Measurements from ENCODE around the gene PRR5. TPM values are rescaled to one million over a fixed set of nuclear protein-coding genes. Genes with fewer than 3 reads are reported as not detected.

Gene PRR5
- total RNA-seq, 1 donor from 2014 or later = 12.4 TPM

DNA sequence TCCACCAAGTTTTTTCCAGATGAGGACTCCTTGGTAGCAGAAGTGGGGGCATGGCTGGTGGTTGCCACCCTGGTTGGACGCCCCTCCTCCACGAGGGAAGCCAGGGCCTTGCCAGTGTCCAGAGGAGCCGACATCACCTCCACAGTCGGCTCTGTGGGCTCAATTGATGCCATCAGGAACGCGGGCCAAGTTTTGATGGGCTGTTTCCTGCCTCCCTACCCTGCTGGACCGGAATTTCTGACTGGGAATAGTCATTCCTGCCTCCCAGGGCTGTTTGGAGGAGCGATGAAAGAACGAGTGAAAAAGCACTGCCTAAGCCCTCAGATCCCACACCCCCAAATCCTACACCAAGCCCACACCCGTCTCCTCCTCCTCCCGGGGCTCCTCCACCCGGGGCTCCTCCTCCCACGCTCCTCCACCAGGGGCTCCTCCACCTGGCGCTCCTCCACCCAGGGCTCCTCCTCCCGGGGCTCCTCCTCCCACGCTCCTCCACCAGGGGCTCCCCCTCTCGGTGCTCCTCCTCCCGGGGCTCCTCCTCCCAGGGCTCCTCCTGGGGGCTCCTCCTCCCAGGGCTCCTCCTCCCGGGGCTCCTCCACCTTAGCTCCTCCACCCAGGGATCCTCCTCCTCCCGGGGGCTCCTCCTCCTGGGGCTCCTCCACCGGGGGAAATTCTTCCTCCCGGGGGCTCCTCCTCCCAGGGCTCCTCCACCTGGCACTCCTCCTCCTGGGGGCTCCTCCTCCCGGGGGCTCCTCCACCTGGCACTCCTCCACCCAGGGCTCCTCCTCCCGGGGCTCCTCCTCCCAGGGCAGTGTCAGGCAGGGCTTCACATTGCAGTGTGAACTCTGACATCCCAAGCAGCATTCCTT is 10.0 kb upstream of the PRR5 start:
- no peak for DNase-seq (ENCODE audit: low read depth)

DNA sequence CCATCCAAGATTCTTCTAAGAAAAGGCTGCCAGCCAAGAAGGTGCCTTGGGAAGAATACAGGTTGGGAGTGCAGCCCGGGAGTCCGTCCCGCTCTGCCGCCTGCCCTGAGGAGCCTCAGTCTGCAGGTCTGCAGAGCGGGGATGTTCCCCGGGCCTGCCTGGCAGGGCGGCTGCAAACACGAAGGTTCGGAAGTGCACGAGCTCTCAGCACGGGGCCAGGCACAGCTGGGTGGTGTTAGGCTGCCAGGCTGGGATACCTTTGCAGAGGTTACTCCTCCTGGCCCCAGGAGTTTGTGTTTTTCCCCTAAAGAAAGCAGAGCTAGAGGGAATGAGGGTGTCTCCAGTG is 9.4 kb upstream of the PRR5 start:
- peak; percentile 26 for DNase-seq (ENCODE audit: low read depth)

DNA sequence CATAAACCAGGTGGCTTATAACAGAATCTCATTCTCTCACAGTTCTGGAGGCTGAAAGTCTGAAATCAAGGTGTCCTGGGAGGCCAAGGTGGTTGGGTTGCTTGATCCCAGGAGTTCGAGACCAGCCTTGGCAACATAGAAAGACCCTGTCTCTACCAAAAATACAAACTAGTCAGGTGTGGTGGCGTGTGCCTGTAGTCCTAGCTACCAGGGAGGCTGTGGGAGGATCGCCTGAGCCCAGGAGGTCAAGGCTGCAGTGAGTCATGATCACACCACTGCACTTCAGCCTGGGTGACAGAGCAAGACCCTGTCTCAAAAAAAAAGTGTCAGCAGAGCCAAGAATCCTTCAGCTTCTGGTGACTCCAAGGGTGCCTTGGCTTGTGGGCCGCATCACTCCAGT is 8.9 kb upstream of the PRR5 start:
- DNase-seq (ENCODE audit: low read depth) = no peak

DNA sequence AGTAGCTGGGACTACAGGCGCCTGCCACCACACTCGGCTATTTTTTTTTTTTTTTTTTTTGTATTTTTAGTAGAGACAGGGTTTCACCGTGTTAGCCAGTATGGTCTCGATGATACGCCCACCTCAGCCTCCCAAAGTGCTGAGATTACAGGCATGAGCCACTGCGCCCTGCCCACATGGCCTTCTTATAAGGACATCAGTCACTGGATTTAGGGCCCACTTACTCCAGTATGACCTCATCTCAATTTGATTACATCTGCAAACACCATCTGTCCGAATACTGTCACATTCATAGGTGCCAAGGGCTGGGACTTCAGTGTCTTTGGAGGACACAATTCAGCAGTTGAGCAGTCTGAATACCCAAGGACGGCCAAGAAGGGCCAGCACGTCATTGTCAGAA is 8.2 kb upstream of the PRR5 start:
- DNase-seq (ENCODE audit: low read depth) = no peak

DNA sequence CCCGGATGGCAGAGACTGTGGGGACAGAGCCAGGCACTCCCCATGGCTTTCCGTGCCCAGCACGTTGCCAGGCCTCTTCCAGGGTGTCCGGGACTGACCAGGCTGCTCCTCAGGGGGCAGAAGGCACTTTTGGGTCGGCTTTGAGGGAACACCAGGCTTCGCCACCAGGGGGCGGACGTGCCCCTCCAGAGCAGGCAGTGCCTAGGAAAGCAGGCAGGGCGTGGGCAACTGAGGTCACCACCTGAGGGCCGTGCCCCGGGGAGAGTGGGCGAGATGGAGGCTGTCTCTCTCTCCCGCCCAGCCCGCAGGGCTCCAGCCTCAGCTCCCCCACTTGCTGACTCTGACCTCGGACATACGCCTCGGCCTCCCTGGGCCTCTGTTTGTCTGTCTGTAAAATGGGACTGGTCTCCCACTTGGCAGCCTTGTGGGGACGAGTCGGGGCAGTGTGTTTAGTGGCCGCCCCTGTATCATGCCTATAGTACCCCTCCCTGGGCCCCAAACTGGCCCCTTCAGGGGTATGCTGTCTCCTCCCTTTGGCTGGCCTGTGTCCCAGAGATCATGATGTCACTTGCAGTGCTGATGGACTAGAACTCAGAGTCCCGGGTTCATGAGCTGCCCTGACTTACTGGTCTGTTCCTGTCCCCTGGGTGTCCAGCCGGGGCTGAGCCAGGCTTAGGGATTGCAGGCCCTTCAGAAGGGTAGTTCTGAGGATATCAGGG is 4.4 kb upstream of the PRR5 start:
- peak; percentile 39 for DNase-seq (ENCODE audit: low read depth)

DNA sequence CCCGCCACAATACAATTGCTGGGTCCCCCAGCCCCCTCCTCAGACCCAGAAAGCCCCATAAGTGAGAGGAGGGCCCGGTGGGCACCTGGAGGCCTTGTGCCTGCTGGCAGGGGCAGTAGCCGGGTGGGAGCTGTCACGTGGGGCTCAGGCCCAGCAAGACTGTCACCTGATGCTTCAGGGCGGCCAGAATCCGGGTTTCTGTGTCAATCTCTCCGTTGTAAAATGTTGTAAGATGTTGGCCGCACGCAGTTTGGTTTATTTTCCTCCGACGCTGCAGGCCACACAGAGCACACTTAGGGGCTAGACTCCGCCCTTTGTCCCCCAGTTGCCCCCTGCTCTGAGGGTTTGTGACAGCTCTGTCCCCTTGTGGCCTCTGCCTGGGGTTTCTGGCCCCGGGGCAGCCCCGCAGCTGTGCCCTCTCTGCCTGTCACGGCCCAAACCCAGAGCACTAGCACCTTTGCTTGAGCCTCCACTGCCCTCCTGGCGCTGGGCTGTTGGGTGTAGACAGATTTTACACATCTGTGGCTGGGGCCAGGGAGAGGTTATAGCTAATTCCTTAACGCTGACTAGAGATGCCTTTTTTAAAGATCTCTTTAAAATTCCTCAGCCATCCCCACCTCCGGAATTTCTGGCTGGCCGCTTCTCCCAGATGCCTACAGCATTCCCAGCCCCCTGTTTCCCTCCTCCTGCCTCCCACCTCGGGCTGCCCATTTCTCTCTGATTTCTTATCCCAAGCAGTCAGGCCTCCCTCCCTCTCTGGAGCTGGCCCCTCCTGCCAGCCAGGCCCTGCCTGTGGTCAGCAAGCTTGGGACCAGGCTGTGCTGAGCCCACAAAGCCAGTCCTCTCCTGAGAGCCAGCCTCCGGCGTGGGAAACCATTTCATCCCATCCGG is 3.2 kb upstream of the PRR5 start:
- peak; percentile 77 for DNase-seq (ENCODE audit: low read depth)

DNA sequence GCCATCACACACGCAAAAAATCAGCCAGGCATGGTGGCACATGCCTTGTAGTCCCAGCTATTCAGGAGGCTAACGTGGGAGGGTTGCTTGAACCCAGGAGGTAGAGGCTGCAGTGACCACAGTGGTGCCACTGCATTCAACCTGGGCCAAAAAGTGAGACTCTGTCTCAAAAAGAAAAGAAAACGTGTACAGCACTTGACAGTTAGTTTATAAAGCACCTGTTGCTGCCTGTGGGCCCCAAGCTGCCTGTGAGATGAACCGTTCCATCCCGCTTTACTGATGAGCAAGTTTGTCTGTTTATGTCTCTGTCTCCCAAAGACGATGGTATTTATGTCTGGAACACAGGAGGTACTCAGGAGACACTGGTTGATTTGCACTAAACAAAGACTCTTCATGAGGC is 1.5 kb upstream of the PRR5 start:
- DNase-seq (ENCODE audit: low read depth) = no peak

DNA sequence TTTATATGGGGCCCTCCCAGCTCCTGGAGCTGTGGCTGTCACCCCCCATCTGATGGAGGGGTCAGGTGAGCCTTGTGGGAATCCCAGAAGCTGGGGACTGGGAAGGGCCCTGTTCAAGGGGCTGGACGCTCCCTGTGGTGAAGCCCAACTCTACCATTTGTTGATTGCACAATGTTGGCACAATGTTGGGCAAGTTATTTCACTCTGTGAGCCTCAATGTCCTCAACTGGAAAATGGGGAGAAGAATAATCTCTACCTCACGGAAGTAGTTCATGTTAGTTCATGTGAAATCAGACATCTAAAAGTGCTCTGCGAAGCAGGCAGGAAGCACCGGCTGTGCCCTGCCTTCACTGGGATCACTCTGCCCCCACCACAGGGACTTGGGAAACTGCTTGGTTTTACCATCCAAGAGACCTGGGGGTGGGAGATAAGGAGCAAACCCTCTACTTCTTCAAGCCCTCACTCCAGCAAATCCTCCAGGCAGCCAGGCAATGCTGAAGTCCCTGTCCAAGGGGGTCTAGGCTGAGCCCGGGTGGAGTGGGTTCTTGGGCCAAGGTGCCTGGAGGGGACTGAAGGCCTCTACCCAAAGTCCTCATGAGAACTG is 715 bp upstream of the PRR5 start:
- DNase-seq (ENCODE audit: low read depth) = no peak

DNA sequence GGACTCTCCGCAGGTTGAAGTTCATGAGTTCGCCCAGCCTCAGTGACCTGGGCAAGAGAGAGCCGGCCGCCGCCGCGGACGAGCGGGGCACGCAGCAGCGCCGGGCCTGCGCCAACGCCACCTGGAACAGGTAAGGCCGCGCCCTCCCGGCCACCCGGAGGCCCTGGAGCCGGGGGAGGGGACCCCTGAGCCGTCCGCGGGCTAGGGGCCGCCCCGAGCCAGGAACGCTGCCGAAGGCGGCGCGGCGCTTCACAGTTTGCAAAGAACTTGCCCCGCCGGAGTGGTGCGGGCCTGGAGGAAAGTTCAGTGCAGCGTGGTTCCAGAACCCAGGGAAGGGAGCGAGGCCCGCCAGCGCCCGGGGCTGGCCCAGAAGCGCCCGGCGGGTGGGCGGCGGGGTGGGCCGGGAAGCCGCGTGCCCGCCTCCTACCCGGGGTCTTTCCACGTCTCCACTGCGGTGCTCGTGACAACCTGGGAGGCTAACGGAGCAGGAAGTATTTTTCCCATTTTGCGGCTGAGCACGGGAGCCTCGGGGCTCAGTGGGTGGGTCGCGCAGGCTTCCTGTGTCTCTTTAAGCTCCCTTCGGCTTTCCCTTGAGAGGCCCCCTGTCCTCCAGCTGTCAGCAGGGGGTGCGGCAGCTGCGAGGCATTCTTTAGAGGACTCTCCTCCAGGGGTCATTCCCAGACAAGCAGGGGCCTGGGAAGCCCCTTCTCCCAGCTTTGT is 635 bp downstream of the PRR5 start:
- no peak for DNase-seq (ENCODE audit: low read depth)

DNA sequence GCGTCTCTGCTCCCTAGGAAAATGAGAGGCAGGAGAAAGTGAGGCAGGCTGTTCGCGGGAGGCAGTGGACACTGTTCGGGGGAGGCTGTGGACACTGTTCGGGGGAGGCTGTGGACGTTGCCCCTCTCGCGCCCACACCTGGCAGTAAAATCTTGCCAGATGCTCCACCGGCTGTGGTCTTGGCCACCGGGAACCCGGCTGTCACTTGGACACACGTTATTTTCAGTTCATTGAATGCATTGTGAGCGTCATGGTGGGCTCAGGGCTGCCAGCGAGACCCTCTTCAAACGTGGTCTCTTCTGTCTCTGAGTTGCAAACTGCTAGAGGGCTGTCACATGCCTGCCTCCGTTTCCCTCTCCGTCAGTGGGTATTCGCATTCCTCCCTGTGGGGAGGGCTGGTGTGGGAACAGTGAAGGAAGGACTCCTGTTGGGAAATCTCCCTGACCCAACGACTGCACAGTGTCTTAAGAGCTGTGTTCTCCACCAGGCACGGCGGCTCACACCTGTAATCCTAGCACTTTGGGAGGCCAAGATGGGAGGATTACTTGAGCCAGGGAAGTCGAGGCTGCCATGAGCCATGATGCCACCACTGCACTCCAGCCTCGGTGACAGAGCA is 1.4 kb downstream of the PRR5 start:
- no peak for DNase-seq (ENCODE audit: low read depth)

DNA sequence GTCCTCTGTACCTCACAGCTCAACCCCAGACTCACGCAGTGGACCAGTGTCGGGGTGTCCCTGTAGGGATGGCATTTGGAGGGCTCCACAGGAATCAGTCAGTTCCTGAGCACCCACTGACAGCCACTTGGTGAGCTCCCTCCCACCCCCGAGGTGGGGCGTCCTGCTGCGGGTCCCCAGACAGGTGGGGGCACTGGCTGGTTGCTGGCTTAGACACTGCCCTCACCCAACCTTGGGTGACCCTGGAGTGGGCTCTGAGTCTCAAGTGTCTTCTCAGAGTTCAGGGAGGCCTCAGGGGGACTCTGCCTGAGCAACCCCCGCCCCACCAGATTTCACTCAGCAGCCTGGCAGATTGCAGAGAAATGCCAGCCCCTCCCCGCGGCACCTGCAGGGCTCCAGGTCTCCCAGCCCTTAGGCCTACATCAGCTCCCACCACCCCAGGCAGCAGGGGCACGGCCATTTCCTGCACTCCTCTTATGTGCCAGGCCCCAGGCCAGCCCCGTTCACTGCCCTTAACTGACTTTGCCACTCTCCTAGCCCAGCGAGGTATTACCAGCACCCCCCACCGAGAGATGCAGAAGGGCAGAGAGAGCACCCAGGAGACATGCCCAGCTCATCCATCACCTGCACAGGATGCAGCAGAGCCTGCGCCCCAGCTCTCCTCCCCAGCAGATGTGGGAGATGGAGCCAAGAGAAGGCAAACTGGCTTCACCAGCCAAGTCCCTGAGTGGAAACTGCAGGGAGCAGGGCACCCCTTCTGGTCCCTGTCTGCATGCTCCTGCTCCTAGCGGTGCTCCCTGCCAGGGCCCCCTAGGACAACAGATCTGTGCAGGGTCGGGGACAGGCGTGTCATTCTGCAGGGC is 2.4 kb downstream of the PRR5 start:
- DNase-seq (ENCODE audit: low read depth) = no peak

DNA sequence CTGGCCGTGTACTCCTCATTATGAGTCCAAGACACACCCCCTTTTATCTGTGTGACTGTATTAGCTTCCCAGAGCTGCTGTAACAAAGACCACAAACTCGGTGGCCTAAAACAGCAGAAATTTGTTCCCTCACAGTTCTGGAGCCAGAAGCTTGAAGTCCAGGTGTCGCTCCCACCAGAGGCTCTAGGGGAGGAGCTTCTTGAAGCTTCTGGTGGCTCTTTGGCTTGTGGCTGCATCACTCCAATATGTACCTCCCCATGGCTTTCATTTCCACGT is 3.0 kb downstream of the PRR5 start:
- DNase-seq (ENCODE audit: low read depth) = no peak

DNA sequence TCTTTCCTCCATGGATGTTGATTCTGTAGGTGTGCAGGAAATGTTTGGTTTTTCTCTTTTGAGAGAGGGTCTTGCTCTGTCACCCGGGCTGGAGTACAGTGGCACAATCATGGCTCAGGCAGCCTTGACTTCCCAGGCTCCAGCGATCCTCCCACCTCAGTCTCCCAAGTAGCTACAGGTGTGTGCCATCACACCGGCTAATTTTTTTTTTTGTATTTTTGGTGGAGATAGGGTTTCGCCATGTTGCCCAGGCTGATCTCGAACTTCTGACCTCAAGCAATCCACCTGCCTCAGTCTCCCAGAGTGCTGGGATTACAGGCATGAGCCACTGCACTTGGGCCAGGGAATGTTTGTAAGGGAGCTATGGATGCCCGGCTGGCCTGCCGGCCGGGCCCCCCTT is 4.5 kb downstream of the PRR5 start:
- DNase-seq (ENCODE audit: low read depth) = no peak

DNA sequence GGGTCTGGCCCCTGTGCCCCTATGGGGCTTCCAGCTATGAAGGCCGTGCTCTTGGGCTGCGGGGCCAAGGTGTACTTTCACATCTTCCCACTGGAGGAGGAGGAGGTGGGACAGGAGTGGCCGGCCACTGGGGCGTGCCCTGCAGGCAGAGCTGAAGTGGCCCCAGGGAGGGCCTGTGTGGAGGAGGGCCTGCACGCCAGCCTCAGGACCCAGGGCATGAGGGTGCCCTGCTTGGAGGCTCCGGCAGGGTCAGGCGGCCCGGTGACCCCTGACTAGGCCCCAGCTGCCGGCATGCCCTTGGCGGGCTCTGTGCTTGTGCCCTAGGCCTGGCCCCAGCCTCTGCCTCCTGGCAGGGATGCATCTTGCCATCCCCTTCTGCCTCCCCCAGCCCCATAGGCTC is 5.2 kb downstream of the PRR5 start:
- no peak for DNase-seq (ENCODE audit: low read depth)

DNA sequence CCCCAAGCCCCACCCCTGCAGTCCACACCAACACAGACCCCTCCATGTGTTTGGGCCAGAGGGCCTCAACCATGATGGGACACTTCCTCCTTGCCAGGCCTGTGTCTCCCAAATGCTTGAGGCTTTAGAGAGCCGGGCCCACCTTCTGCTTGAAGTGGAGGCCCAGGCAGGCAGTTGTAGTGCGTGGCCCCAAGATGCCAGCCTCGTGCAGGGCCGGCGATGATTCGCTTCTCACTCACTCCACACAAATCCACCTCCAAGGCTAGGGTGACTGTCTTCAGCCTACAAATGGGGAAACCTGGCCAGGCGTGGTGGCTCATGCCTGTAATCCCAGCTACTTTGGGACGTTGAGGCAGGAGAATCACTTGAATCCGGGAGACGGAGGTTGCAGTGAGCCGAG is 5.7 kb downstream of the PRR5 start:
- peak; percentile 45 for DNase-seq (ENCODE audit: low read depth)

DNA sequence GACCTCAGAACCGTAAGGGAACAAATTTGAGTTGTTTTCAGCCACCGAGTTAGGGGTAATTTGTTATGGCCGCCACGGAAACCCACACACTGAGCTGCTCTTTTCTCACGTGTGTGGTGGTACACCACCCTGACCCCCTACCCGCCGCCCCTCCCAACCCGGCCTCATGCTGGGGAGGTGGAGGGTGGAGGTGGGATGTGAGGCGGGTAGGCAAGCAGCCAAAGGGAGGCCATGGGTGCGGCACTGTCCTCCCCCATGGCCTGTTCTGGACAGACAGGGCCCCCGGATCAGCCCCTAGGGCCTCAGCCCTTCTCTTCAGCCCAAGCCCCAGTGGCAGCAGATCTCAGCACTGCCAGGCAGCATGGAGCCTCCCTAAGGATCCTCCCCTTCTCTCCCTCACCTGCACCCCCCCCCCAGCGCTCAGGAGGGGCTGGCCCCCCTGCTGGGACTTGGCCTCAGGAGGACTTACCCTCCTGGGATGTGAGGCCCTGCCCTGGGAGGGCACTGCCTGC is 7.9 kb downstream of the PRR5 start:
- no peak for DNase-seq (ENCODE audit: low read depth)

DNA sequence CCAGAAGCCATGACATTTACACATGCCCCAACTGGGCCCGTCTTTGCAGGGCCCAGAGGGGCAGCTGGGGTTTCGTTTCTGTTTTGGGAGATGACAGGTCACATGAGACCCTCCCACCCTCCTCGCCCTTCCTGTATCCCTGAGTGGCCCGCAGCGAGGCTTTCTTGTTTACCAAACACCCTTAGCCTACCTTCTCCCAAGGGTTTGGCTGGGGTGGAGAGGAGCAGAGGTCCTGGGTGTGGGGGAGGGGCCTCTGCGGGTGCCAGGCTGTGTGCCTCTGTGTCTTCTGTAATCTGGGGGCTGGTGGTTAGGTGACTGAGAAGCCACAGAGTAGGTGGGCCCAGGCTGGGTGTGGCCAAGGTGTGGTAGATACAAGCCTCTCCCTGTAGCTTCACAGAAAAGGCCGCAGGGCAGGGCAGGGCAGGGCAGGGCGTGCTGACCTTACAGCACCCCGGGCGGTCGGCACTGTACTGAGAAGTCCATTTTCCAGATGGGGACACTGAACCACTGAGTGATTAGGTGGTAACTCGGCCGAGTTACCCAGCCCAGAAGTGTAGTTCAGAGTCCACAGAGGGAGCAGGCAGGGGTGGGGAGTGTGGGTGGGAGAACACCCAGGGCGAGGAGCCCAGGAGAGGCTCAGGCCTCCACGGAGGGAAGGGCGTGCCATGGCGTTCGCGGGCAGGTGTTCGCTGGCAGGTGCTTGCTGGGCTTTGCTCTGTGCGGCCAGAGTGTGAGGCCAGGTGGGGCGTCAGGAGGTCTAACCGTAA is 8.7 kb downstream of the PRR5 start:
- no peak for DNase-seq (ENCODE audit: low read depth)

DNA sequence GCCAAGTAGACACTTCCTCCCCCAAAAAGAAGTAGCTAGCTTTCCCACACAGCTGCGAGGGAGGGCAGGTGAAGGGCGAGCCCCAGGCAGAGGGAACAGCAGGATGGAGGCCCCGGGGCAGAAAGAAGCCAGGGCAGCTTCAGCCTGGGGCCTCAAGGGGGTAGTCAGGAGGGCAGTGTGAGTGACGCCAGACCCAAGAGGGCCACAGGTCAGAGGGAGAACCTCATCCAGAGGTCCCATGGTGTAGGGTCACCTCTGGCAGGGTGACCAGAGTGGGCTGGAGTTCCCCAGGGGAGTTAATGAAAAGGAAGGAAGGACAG is 9.2 kb downstream of the PRR5 start:
- DNase-seq (ENCODE audit: low read depth) = no peak
